GM18502 (cell line): ENCODE results near the gene DNAJC17.

Experiments used
- ATAC-seq: cut with Tn5 transposase; IDR thresholded peaks from one replicate; pipeline ENCODE4 v1.9.1; 2021; ENCODE audit warnings: mild to moderate bottlenecking; ENCODE audit not compliant: unreplicated experiment, poor library complexity

Gene DNAJC17

GRCh38 chr15:40831861-40832260, 24.6 kb upstream of the DNAJC17 start:
- no peak for ATAC-seq

GRCh38 chr15:40830884-40831283, 23.6 kb upstream of the DNAJC17 start:
- ATAC-seq, result no peak

GRCh38 chr15:40829115-40829514, 21.8 kb upstream of the DNAJC17 start:
- ATAC-seq, result no peak

GRCh38 chr15:40828447-40829036, 21.3 kb upstream of the DNAJC17 start, which contains the start of gene PPP1R14D:
Gene PPP1R14D (minus strand): TSS chr15:40828708. CDS start chr15:40828641, 67 bp downstream.
- no peak for ATAC-seq

- no peak for ATAC-seq
Measured at GRCh38 chr15:40826423-40827075, 19.3 kb upstream of the DNAJC17 start.

GRCh38 chr15:40825661-40826422, 18.6 kb upstream of the DNAJC17 start:
- ATAC-seq, result no peak

GRCh38 chr15:40823572-40824343, 16.5 kb upstream of the DNAJC17 start:
- no peak for ATAC-seq

GRCh38 chr15:40821195-40821594, 13.9 kb upstream of the DNAJC17 start:
- no peak for ATAC-seq

- ATAC-seq, result no peak
Measured at GRCh38 chr15:40819048-40819447, 11.8 kb upstream of the DNAJC17 start.

GRCh38 chr15:40815042-40815698, 7.9 kb upstream of the DNAJC17 start:
- ATAC-seq, result no peak

GRCh38 chr15:40812721-40813425, 5.6 kb upstream of the DNAJC17 start:
- no peak for ATAC-seq

- no peak for ATAC-seq
Measured at GRCh38 chr15:40808861-40809450, 1.7 kb upstream of the DNAJC17 start.

- ATAC-seq, result no peak
Measured at GRCh38 chr15:40807888-40808461, 702 bp upstream of the DNAJC17 start.

GRCh38 chr15:40806672-40807027, 623 bp downstream of the DNAJC17 start:
- ATAC-seq, result no peak

GRCh38 chr15:40803688-40804087, 3.6 kb downstream of the DNAJC17 start:
- ATAC-seq, result no peak

- no peak for ATAC-seq
Measured at GRCh38 chr15:40803076-40803475, 4.2 kb downstream of the DNAJC17 start.

GRCh38 chr15:40799523-40799922, 7.8 kb downstream of the DNAJC17 start:
- no peak for ATAC-seq

GRCh38 chr15:40796512-40796911, 10.8 kb downstream of the DNAJC17 start:
- no peak for ATAC-seq

- no peak for ATAC-seq
Measured at GRCh38 chr15:40796041-40796440, 11.2 kb downstream of the DNAJC17 start.
